Hepatocyte (in vitro differentiated cells): ENCODE results near the gene SLC4A5. TPM values are rescaled to one million over a fixed set of nuclear protein-coding genes. Genes with fewer than 3 reads are reported as not detected.

Source experiments
- DNase-seq: peaks from one replicate; pipeline ENCODE4 v3.0.0-alpha.2; 2016; ENCODE audit warnings: low spot score
- H2AFZ ChIP-seq: fragments of 200-600 bp; sonication (generic); 2 replicates; pipeline ENCODE4 v1.6.0; 2016; ENCODE audit warnings: antibody characterized with exemption, mild to moderate bottlenecking
- H3K27ac ChIP-seq: fragments of 200-600 bp; sonication (generic); 2 replicates; pipeline ENCODE4 v1.5.1; 2016; ENCODE audit warnings: mild to moderate bottlenecking
- H3K27me3 ChIP-seq: fragments of 200-600 bp; sonication (generic); 2 replicates; pipeline ENCODE4 v1.6.1; 2016
- H3K36me3 ChIP-seq: fragments of 200-600 bp; sonication (generic); replicated peaks from 2 replicates; pipeline ENCODE4 v1.5.1; 2016; ENCODE audit warnings: low read depth; ENCODE audit not compliant: insufficient read depth
- H3K4me1 ChIP-seq: fragments of 200-600 bp; sonication (generic); 2 replicates; pipeline ENCODE4 v1.5.1; 2016; ENCODE audit warnings: mild to moderate bottlenecking, moderate library complexity; ENCODE audit not compliant: insufficient read depth
- H3K4me2 ChIP-seq: fragments of 200-600 bp; sonication (generic); 2 replicates; pipeline ENCODE4 v1.6.0; 2016
- H3K4me3 ChIP-seq: fragments of 200-600 bp; sonication (generic); 2 replicates; pipeline ENCODE4 v1.5.1; 2016; ENCODE audit warnings: mild to moderate bottlenecking
- H3K79me2 ChIP-seq: fragments of 200-600 bp; sonication (generic); 2 replicates; pipeline ENCODE4 v1.6.0; 2017; ENCODE audit warnings: mild to moderate bottlenecking
- H3K9me2 ChIP-seq: fragments of 200-600 bp; sonication (generic); replicated peaks from 2 replicates; pipeline ENCODE4 v1.6.0; 2017; ENCODE audit warnings: mild to moderate bottlenecking; ENCODE audit not compliant: insufficient read depth
- H3K9me3 ChIP-seq: fragments of 200-600 bp; sonication (generic); 2 replicates; pipeline ENCODE4 v1.5.1; 2016; ENCODE audit warnings: low read depth, mild to moderate bottlenecking
- H4K20me1 ChIP-seq: fragments of 200-600 bp; sonication (generic); 2 replicates; pipeline ENCODE4 v1.6.0; 2016; ENCODE audit warnings: mild to moderate bottlenecking; ENCODE audit not compliant: insufficient read depth, poor library complexity, severe bottlenecking
- CTCF ChIP-seq: fragments of 200-600 bp; sonication (generic); IDR thresholded peaks from 2 replicates; pipeline ENCODE4 v1.5.1; 2016; ENCODE audit warnings: antibody characterized with exemption, mild to moderate bottlenecking; ENCODE audit not compliant: poor library complexity
- EZH2 ChIP-seq: fragments of 200-600 bp; sonication (generic); IDR thresholded peaks from 2 replicates; pipeline ENCODE4 v1.6.1; 2016; ENCODE audit warnings: antibody characterized with exemption, mild to moderate bottlenecking, borderline replicate concordance
- EZH2phosphoT487 ChIP-seq: fragments of 200-600 bp; sonication (generic); IDR thresholded peaks from one replicate; pipeline ENCODE4 v1.6.1; 2018; ENCODE audit warnings: antibody characterized with exemption, mild to moderate bottlenecking, low read depth, moderate library complexity; ENCODE audit not compliant: unreplicated experiment, severe bottlenecking
- WGBS: methylation state at CpG from one replicate; pipeline ENCODE4 v1.1.6; 2016; ENCODE audit warnings: low lambda C conversion rate; ENCODE audit errors: missing lambda C conversion rate; 5-methylcytosine and 5-hydroxymethylcytosine counted together
- polyA plus RNA-seq: library from polyadenylated mRNA; unstranded; fragments of >200 nt; fragmentation: Nextera tagmentation; extraction: Ambion mirVana; gene quantifications from 2 replicates; pipeline ENCODE4 v1.2.1, GENCODE V29; 2016
- total RNA-seq: library from RNA; depleted of rRNA; stranded (reverse); fragments of >200 nt; gene quantifications from 2 replicates; pipeline ENCODE4 v1.2.3, GENCODE V29; 2014

Gene SLC4A5
- total and polyA plus RNA-seq, 2 experiments from 2014 or later = 0.28 to 1.5 TPM

DNA sequence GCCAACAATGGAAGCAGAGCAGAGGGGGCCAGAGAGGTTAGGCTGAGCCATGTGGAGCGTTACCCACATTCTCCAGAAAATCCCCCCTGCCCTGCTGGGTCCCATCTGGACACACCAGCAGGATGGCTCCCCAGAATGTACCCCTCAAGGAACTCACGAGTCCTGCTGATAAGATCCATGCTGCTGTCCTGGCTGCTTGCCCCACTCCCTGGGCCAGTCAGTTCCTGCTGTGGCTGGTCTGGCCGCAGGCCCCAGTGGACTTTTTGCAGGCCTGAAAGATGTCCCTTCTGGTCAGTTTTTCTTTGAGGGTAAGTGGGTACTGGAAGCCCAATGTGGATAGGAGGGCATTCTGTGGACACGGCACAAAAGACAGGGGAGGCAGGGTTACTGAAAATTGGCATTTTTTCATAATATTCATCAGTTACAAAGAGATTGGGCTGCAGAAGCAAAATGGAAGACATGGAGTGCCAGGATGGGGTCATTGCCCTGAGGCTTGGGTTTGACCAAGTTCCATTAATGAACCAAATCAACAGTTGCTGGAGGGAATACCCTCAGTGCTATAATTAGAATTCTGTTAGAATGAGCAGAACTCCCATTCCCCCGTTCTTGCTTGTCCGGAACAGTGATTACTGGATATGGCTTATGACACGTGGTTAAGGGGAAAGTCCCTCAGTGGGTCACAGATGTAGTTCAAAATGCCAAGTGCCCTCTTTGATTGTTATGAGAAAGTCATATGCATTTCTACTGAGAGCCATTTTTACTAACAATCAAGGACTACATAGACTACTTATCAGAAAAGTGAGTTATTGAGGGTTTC lies 38.7 kb downstream of the SLC4A5 start:
- H3K4me1 ChIP-seq = no peaks in the 10 kb centered on the region
- no peaks in the 10 kb centered on the region for H4K20me1 ChIP-seq
- H3K79me2 ChIP-seq = no peaks in the 10 kb centered on the region
- H3K4me2 ChIP-seq = no peak overlapping the region
- no peak overlapping the region for H2AFZ ChIP-seq
- TF ChIP-seq CTCF = no peak
- no peak for TF ChIP-seq EZH2
- TF ChIP-seq EZH2phosphoT487 = no peak
- no peaks in the 10 kb centered on the region for H3K27me3 ChIP-seq
- H3K9me3 ChIP-seq = no peaks in the 10 kb centered on the region
- H3K27ac ChIP-seq = no peak overlapping the region
- no peak overlapping the region for H3K4me3 ChIP-seq
- 89% methylated on average over 7 of the region's 7 CpGs for WGBS
- no peaks in the 10 kb centered on the region for H3K36me3 ChIP-seq
- DNase-seq = no peak
- H3K9me2 ChIP-seq = no peaks in the 10 kb centered on the region

GRCh38 chr2:74302865-74303264 lies 40.4 kb downstream of the SLC4A5 start:
- Histone ChIP-seq H3K36me3 (no peaks in the 10 kb centered on the region), H3K4me3 (no peak overlapping the region)
- 89% methylated on average over 2 of the region's 2 CpGs for WGBS

GRCh38 chr2:74301262-74301661 lies 42.0 kb downstream of the SLC4A5 start:
- 90% methylated on average over 1 of the region's 1 CpG for WGBS

More at GRCh38 chr2:74302865-74303264, 40.4 kb downstream of the SLC4A5 start:
- no peak for TF ChIP-seq CTCF
- TF ChIP-seq EZH2 = no peak
- no peak for TF ChIP-seq EZH2phosphoT487
- H3K27me3 ChIP-seq = no peaks in the 10 kb centered on the region
- H3K27ac ChIP-seq = no peak overlapping the region
- H3K9me2 ChIP-seq = no peaks in the 10 kb centered on the region
- H2AFZ ChIP-seq = no peak overlapping the region
- H3K4me1 ChIP-seq = no peaks in the 10 kb centered on the region
- no peaks in the 10 kb centered on the region for H3K79me2 ChIP-seq
- DNase-seq = no peak
- no peaks in the 10 kb centered on the region for H4K20me1 ChIP-seq
- no peak overlapping the region for H3K4me2 ChIP-seq
- H3K9me3 ChIP-seq = no peaks in the 10 kb centered on the region

More at GRCh38 chr2:74301262-74301661, 42.0 kb downstream of the SLC4A5 start:
- H3K79me2 ChIP-seq = no peaks in the 10 kb centered on the region
- no peak overlapping the region for H3K4me3 ChIP-seq
- H3K27ac ChIP-seq = no peak overlapping the region
- no peak overlapping the region for H2AFZ ChIP-seq
- H3K27me3 ChIP-seq = no peaks in the 10 kb centered on the region
- no peaks in the 10 kb centered on the region for H4K20me1 ChIP-seq
- TF ChIP-seq EZH2phosphoT487 = no peak
- TF ChIP-seq EZH2 = no peak
- TF ChIP-seq CTCF = no peak
- no peaks in the 10 kb centered on the region for H3K9me2 ChIP-seq
- no peaks in the 10 kb centered on the region for H3K4me1 ChIP-seq
- H3K36me3 ChIP-seq = no peaks in the 10 kb centered on the region
- H3K9me3 ChIP-seq = no peaks in the 10 kb centered on the region
- no peak overlapping the region for H3K4me2 ChIP-seq
- DNase-seq = no peak
